Inflammatory macrophage treated with lipopolysaccharide for 1 hour (primary cell): Measurements from ENCODE around the gene TUSC2.

Experiments used
- DNase-seq, 2 donors: peaks; one replicate each; pipeline ENCODE4 v3.0.0-alpha.2; 2020 to 2022

Gene TUSC2

GRCh38 chr3:50354186-50354764, 26.3 kb upstream of the TUSC2 start:
- DNase-seq = no peak

DNA sequence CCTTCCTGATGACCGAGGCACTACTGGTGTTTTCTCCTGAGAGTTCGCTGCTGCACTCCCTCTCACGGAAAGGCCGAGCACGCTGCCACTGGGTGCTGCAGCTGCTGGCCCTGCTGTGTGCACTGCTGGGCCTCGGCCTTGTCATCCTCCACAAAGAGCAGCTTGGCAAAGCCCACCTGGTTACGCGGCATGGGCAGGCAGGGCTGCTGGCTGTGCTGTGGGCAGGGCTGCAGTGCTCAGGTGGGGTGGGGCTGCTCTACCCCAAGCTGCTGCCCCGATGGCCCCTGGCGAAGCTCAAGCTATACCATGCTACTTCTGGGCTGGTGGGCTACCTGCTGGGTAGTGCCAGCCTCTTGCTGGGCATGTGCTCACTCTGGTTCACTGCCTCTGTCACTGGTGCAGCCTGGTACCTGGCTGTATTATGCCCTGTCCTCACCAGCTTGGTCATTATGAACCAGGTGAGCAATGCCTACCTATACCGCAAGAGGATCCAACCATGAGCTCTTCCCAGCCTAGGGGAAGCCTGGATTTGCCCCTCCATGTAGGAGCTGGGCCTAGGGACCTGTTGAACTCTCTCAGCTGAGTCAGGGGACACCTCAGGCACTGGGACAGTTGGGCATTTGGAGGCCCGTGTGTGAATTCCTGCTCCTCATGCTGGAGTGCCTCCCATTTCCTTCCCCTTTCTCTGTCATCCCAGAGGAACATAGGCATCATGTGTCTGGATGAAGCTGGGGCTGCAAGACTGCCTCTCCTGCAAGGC, 25.4 kb upstream of the TUSC2 start:
- no peak for DNase-seq

DNA sequence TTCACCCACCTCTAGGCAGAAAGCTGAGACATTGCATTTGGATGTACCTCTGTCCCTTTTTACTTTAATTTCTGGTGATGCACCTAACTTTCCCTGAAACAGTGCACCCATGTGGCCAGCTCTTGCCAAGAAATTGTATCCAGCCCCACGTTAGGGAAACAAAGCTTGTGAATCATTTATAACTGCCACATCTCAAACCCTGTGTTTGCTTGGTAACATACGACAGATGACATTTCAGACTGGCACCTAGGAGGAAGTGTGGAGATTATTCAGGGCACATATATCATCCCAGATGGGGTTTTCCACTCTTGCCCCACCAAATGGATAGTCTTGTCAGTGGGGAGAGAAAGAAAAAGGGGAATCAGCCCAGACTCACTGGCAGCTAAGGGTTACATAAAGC, 24.8 kb upstream of the TUSC2 start:
- DNase-seq = peak; percentile 85 to 93

- no peak for DNase-seq
Measured at GRCh38 chr3:50351323-50351697, 23.3 kb upstream of the TUSC2 start.

GRCh38 chr3:50350527-50351322, 22.7 kb upstream of the TUSC2 start, which contains the start of the genes CYB561D2 and NPRL2:
Gene CYB561D2, plus strand, starts transcription at chr3:50350862. Its CDS starts 572 bp downstream, at chr3:50351434.
Gene NPRL2, minus strand, starts transcription at chr3:50350775. Its CDS starts 123 bp downstream, at chr3:50350652.
- peak; percentile 95 to 97 for DNase-seq

GRCh38 chr3:50350213-50350526, 22.1 kb upstream of the TUSC2 start:
- no peak for DNase-seq

GRCh38 chr3:50347187-50347813, 19.3 kb upstream of the TUSC2 start:
- DNase-seq = peak; percentile 53 to 79

- peak; percentile 72 to 88 for DNase-seq
Measured at GRCh38 chr3:50345586-50346234, 17.7 kb upstream of the TUSC2 start, which contains the start of gene ZMYND10. Gene ZMYND10, minus strand, starts transcription at chr3:50345732. Its CDS starts 153 bp downstream, at chr3:50345579.

DNA sequence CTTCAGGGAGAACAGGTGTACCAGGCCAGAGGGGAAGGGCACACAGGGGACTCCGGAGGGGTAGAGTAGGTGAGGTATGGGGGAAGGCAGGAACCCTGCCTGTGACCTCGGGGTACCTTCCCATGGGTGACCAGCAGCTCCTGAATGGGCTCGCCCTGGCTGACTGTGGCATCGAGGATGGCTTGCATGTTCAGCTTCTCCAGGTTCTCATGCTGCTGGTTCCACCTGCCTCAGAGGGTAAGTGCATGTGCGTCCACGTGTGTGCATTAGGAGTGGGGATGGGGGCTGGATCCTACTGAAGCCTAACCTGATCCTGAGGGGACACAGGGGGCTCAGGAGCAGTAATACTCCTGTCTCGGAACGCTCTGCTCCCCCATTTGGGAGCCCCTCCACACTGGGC, 17.0 kb upstream of the TUSC2 start:
- DNase-seq = no peak

GRCh38 chr3:50342813-50343633, 15.0 kb upstream of the TUSC2 start:
- DNase-seq = no peak

- no peak for DNase-seq
Measured at GRCh38 chr3:50341996-50342650, 14.1 kb upstream of the TUSC2 start.

DNA sequence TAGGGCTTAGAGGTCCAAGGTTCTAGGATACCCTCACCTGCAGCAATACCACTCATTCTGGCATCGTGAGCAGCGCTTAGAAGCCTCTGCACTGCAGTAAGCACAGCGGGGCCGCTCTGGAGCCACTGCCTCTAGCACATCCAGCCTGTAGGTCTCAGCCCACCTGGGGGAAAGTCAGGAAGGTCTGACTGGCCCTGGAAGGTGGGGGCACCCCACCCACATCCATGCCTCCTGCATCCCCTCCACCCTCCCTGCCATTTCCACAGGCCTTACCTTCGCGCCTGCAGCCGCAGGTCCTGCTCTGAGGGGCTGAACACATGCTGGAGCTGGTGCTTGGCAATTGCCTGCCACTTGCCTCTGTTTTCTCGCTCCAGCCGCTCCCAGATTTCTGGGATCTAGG, 13.5 kb upstream of the TUSC2 start:
- no peak for DNase-seq

- peak; percentile 57 to 72 for DNase-seq
Measured at GRCh38 chr3:50340448-50341329, 12.7 kb upstream of the TUSC2 start, which contains the start of gene RASSF1. Gene RASSF1, minus strand, starts transcription at chr3:50340836. Its CDS starts 31 bp downstream, at chr3:50340805.

GRCh38 chr3:50340147-50340447, 12.1 kb upstream of the TUSC2 start:
- DNase-seq = no peak

DNA sequence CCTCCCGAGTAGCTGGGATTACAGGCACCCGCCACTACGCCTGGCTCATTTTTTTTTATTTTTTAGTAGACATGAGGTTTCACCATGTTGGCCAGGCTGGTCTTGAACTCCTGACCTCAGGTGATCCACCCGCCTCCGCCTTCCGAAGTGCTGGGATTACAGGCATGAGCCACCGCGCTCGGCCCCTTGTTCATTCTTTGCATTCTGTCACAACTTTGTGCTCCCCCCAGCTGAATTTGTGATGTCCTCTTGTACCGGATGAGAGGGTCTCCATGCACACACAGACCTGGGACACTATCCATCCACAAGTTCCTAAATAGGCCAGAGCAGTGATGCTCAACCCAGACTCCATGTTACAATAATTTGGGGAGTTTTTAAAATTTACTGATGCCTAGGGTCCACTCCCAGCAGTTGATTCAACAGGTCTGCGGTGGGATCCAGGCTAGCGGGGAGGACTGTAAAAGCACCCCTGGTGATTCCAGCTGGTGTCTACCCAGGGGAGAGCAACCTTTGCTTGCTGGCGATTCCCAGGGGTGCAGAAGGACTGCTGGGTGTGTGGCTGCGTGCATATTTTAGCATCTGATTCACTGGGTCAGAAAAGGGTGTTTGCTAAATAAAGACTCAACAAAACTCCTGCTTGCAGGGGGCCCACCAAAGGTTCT, 11.6 kb upstream of the TUSC2 start:
- no peak for DNase-seq

DNA sequence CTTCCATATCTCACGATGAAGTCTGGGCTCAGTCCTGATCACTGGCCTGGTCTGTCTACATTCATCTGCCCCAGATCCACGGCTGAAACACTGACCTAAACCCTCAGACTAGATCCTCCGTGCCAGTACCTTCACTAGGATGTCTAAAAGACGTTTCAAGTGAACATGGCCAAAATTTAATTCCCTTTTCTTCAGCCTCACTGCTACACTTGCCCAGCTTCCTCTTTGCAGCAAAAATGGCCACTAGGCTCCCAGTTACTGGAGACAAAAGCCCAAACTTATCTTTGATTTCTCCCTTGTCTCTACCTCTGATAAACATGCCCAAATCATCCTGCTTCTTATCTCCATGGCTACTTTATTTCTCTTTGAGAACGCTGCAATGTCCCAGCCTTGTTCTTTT, 10.9 kb upstream of the TUSC2 start:
- DNase-seq = peak in 1 of 2 donors; percentile 56

DNA sequence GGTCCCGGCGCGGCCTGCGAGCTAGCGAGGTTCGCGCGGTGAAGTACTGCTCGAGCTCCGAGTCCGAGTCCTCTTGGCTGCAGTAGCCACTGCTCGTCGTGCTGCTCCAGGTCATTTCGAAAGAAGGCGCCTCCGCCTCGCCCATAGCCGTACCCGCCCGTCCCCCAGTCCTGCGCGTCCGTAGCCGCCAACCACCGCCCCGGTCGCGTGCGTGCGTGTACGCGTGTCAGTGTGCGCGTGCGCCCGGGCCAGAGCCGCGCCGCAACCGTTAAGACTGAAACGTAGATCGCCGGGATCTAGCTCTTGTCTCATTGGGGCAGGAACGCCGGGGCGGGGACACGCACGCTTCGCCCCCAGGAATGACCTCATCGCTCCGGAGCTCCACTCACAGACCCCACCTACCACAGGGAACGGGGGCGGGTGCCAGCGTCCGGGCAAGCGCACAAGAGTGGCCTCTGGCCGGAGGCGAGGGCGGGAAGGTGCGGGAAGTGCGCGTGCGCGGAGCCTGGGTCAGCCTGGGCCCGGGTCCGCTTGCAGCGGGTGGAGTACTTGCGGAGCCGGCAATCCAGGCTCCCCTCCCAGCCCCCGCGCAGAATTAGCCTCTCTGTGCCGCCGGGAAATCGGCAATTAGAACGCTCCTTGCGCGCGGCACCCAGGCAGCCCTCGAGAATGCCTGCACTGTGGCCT, 9.3 kb upstream of the TUSC2 start:
- peak; percentile 99 for DNase-seq

- DNase-seq = no peak
Measured at GRCh38 chr3:50336452-50337174, 8.6 kb upstream of the TUSC2 start.
